ENCODE data around the gene CLPSL1.
A peak's percentile ranks its signal among the peaks of the same experiment; 100 is the strongest.
"Not testable (repeated sequence)": the region's sequence is repeated elsewhere in the genome, so short reads cannot be mapped to it uniquely, and the experiment has no call there.

The CLPSL1 gene

GRCh38 chr6:35780719-35781118 lies at the start of gene CLPSL1:
Gene CLPSL1 (plus strand): TSS chr6:35781019. CDS start chr6:35781111, 92 bp downstream.
- Mint-ChIP-seq H3K4me3 (no peak within 1 kb of the TSS), H3K27me3 (peaks cover 32% of the 10 kb centered on the region), H3K36me3 (ENCODE audit: low read depth) (no peaks in the 10 kb centered on the region), H3K9me3 (no peaks in the 10 kb centered on the region), H3K4me1 (ENCODE audit: low read depth) (peaks cover 5% of the 10 kb centered on the region), H3K27ac (no peak within 1 kb of the TSS)

GRCh38 chr6:35731414-35731735 lies 49.4 kb upstream of the CLPSL1 start:
- no peaks in the 10 kb centered on the region for H3K27me3 Mint-ChIP-seq
- H3K4me3 Mint-ChIP-seq: peak overlapping the region; percentile 78
- H3K4me1 Mint-ChIP-seq (ENCODE audit: low read depth): peaks cover 81% of the 10 kb centered on the region
- no peaks in the 10 kb centered on the region for H3K9me3 Mint-ChIP-seq
- peak overlapping the region; percentile 91 for H3K27ac Mint-ChIP-seq
- H3K36me3 Mint-ChIP-seq (ENCODE audit: low read depth): no peaks in the 10 kb centered on the region

GRCh38 chr6:35731736-35732532 lies 48.9 kb upstream of the CLPSL1 start:
- Mint-ChIP-seq H3K36me3 (ENCODE audit: low read depth) (no peaks in the 10 kb centered on the region), H3K27me3 (no peaks in the 10 kb centered on the region), H3K4me1 (ENCODE audit: low read depth) (peaks cover 78% of the 10 kb centered on the region), H3K9me3 (no peaks in the 10 kb centered on the region), H3K27ac (peak overlapping the region; percentile 91), H3K4me3 (peak overlapping the region; percentile 78)

- Mint-ChIP-seq H3K27me3 (no peaks in the 10 kb centered on the region), H3K27ac (no peak overlapping the region), H3K36me3 (ENCODE audit: low read depth) (no peaks in the 10 kb centered on the region), H3K4me1 (ENCODE audit: low read depth) (peaks cover 71% of the 10 kb centered on the region), H3K4me3 (no peak overlapping the region), H3K9me3 (no peaks in the 10 kb centered on the region)
These were observed 47.2 kb upstream of the CLPSL1 start for GRCh38 chr6:35733633-35734032.

- H3K27me3 Mint-ChIP-seq; H3K27ac Mint-ChIP-seq; H3K36me3 Mint-ChIP-seq (ENCODE audit: low read depth); H3K9me3 Mint-ChIP-seq; H3K4me3 Mint-ChIP-seq: not testable (repeated sequence)
- peaks cover 64% of the 10 kb centered on the region for H3K4me1 Mint-ChIP-seq (ENCODE audit: low read depth)
These were observed 46.5 kb upstream of the CLPSL1 start for GRCh38 chr6:35734319-35734718.

- H3K4me3 Mint-ChIP-seq: no peak overlapping the region
These were observed 45.4 kb upstream of the CLPSL1 start for GRCh38 chr6:35735452-35735851.

GRCh38 chr6:35736253-35736894 lies 44.4 kb upstream of the CLPSL1 start:
- Mint-ChIP-seq H3K27ac (no peak overlapping the region), H3K9me3 (no peaks in the 10 kb centered on the region), H3K27me3 (no peaks in the 10 kb centered on the region), H3K4me1 (ENCODE audit: low read depth) (peaks cover 47% of the 10 kb centered on the region), H3K4me3 (no peak overlapping the region), H3K36me3 (ENCODE audit: low read depth) (no peaks in the 10 kb centered on the region)

More at GRCh38 chr6:35735452-35735851, 45.4 kb upstream of the CLPSL1 start:
- peaks cover 54% of the 10 kb centered on the region for H3K4me1 Mint-ChIP-seq (ENCODE audit: low read depth)
- no peaks in the 10 kb centered on the region for H3K36me3 Mint-ChIP-seq (ENCODE audit: low read depth)
- no peak overlapping the region for H3K27ac Mint-ChIP-seq
- no peaks in the 10 kb centered on the region for H3K9me3 Mint-ChIP-seq
- no peaks in the 10 kb centered on the region for H3K27me3 Mint-ChIP-seq

- peak within 1 kb of the TSS; percentile 66 for H3K27ac Mint-ChIP-seq
- H3K9me3 Mint-ChIP-seq: no peaks in the 10 kb centered on the region
These were observed 43.8 kb upstream of the CLPSL1 start, which contains the start of gene ARMC12 for GRCh38 chr6:35736982-35737412. Gene ARMC12 (plus strand): TSS chr6:35737032. CDS start chr6:35737109, 77 bp downstream.

GRCh38 chr6:35737413-35738211 lies 43.2 kb upstream of the CLPSL1 start:
- H3K4me3 Mint-ChIP-seq: no peak overlapping the region
- peak overlapping the region; percentile 66 for H3K27ac Mint-ChIP-seq
- H3K9me3 Mint-ChIP-seq: no peaks in the 10 kb centered on the region
- H3K4me1 Mint-ChIP-seq (ENCODE audit: low read depth): peaks cover 41% of the 10 kb centered on the region
- H3K36me3 Mint-ChIP-seq (ENCODE audit: low read depth): no peaks in the 10 kb centered on the region
- no peaks in the 10 kb centered on the region for H3K27me3 Mint-ChIP-seq

More at GRCh38 chr6:35736982-35737412, 43.8 kb upstream of the CLPSL1 start, which contains the start of gene ARMC12:
- Mint-ChIP-seq H3K27me3 (no peaks in the 10 kb centered on the region), H3K4me3 (no peak within 1 kb of the TSS), H3K4me1 (ENCODE audit: low read depth) (peaks cover 47% of the 10 kb centered on the region), H3K36me3 (ENCODE audit: low read depth) (no peaks in the 10 kb centered on the region)

- peak overlapping the region; percentile 28 for H3K27ac Mint-ChIP-seq
- no peaks in the 10 kb centered on the region for H3K27me3 Mint-ChIP-seq
- H3K4me3 Mint-ChIP-seq: no peak overlapping the region
- no peaks in the 10 kb centered on the region for H3K36me3 Mint-ChIP-seq (ENCODE audit: low read depth)
- H3K9me3 Mint-ChIP-seq: no peaks in the 10 kb centered on the region
- peaks cover 23% of the 10 kb centered on the region for H3K4me1 Mint-ChIP-seq (ENCODE audit: low read depth)
These were observed 40.9 kb upstream of the CLPSL1 start for GRCh38 chr6:35739645-35740524.

- H3K4me3 Mint-ChIP-seq: no peak overlapping the region
- H3K4me1 Mint-ChIP-seq (ENCODE audit: low read depth): no peaks in the 10 kb centered on the region
- no peaks in the 10 kb centered on the region for H3K27me3 Mint-ChIP-seq
- no peak overlapping the region for H3K27ac Mint-ChIP-seq
- no peaks in the 10 kb centered on the region for H3K36me3 Mint-ChIP-seq (ENCODE audit: low read depth)
- peaks cover 4% of the 10 kb centered on the region for H3K9me3 Mint-ChIP-seq
These were observed 38.0 kb upstream of the CLPSL1 start for GRCh38 chr6:35742842-35743241.

- Mint-ChIP-seq H3K4me3 (no peak overlapping the region), H3K27ac (no peak overlapping the region), H3K36me3 (ENCODE audit: low read depth) (no peaks in the 10 kb centered on the region), H3K27me3 (no peaks in the 10 kb centered on the region), H3K4me1 (ENCODE audit: low read depth) (no peaks in the 10 kb centered on the region), H3K9me3 (peaks cover 7% of the 10 kb centered on the region)
These were observed 35.3 kb upstream of the CLPSL1 start for GRCh38 chr6:35745509-35745908.

GRCh38 chr6:35746516-35746915 lies 34.3 kb upstream of the CLPSL1 start:
- Mint-ChIP-seq H3K36me3 (ENCODE audit: low read depth) (no peaks in the 10 kb centered on the region), H3K4me3 (no peak overlapping the region), H3K27ac (no peak overlapping the region), H3K4me1 (ENCODE audit: low read depth) (peaks cover 2% of the 10 kb centered on the region), H3K9me3 (peaks cover 7% of the 10 kb centered on the region), H3K27me3 (no peaks in the 10 kb centered on the region)

GRCh38 chr6:35747877-35748276 lies 32.9 kb upstream of the CLPSL1 start:
- Mint-ChIP-seq H3K9me3 (peaks cover 7% of the 10 kb centered on the region), H3K27ac (no peak overlapping the region), H3K36me3 (ENCODE audit: low read depth) (no peaks in the 10 kb centered on the region), H3K4me3 (no peak overlapping the region), H3K4me1 (ENCODE audit: low read depth) (peaks cover 6% of the 10 kb centered on the region), H3K27me3 (no peaks in the 10 kb centered on the region)

All from stimulated activated naive CD8-positive, alpha-beta T cell treated with anti-CD3 and anti-CD28 coated beads, Interleukin-15, Interleukin-2, amounts not matched to agents 100 ng/mL and 50 ng/mL, for 24 hours (primary cell).